Measurements from ENCODE around the gene DISC1.
"Not testable (repeated sequence)": the region's sequence is repeated elsewhere in the genome, so short reads cannot be mapped to it uniquely, and the experiment has no call there.

Gene DISC1

GRCh38 chr1:231634323-231635013, 7.9 kb downstream of the DISC1 start:
- H3K27ac ChIP-seq (ENCODE audit: low read depth, low read length): no peak overlapping the region
- no peak overlapping the region for H3K4me3 ChIP-seq (ENCODE audit: insufficient read depth, low read length, poor library complexity, severe bottlenecking)
- H3K36me3 ChIP-seq (ENCODE audit: low read length): no peaks in the 10 kb centered on the region
- H3F3A ChIP-seq (ENCODE audit: insufficient read depth): no peaks in the 10 kb centered on the region
- no peaks in the 10 kb centered on the region for H3K27me3 ChIP-seq (ENCODE audit: low read length)
- TF ChIP-seq EZH2phosphoT487 (conservative IDR thresholded peaks at IDR 0.05; ENCODE audit: low read length): no peak
- no peak for TF ChIP-seq CTCF (IDR thresholded peaks at IDR 0.05; ENCODE audit: insufficient read depth, low read length, poor library complexity, severe bottlenecking)
- no peak overlapping the region for H2AFZ ChIP-seq (ENCODE audit: low read depth, low read length, severe bottlenecking)
- no peak overlapping the region for H3K9ac ChIP-seq (ENCODE audit: low read length)
- no peaks in the 10 kb centered on the region for H3K79me2 ChIP-seq (ENCODE audit: insufficient read depth, low read length)
- H3K9me2 ChIP-seq (replicated peaks; ENCODE audit: insufficient read depth, low read length): no peaks in the 10 kb centered on the region
- H3K9me3 ChIP-seq (ENCODE audit: insufficient read depth, low read length): no peaks in the 10 kb centered on the region
- no peak overlapping the region for H3K4me2 ChIP-seq (ENCODE audit: low read depth, low read length, poor library complexity, severe bottlenecking)
- no peaks in the 10 kb centered on the region for H4K20me1 ChIP-seq (ENCODE audit: low read depth, low read length)

GRCh38 chr1:231636157-231636556, 9.6 kb downstream of the DISC1 start:
- no peak overlapping the region for H2AFZ ChIP-seq (ENCODE audit: low read depth, low read length, severe bottlenecking)
- no peak overlapping the region for H3K27ac ChIP-seq (ENCODE audit: low read depth, low read length)
- no peaks in the 10 kb centered on the region for H4K20me1 ChIP-seq (ENCODE audit: low read depth, low read length)
- no peaks in the 10 kb centered on the region for H3F3A ChIP-seq (ENCODE audit: insufficient read depth)
- H3K27me3 ChIP-seq (ENCODE audit: low read length): no peaks in the 10 kb centered on the region
- TF ChIP-seq EZH2phosphoT487 (conservative IDR thresholded peaks at IDR 0.05; ENCODE audit: low read length): no peak
- no peak for TF ChIP-seq CTCF (IDR thresholded peaks at IDR 0.05; ENCODE audit: insufficient read depth, low read length, poor library complexity, severe bottlenecking)
- no peak overlapping the region for H3K4me2 ChIP-seq (ENCODE audit: low read depth, low read length, poor library complexity, severe bottlenecking)
- no peaks in the 10 kb centered on the region for H3K9me2 ChIP-seq (replicated peaks; ENCODE audit: insufficient read depth, low read length)
- no peak overlapping the region for H3K9ac ChIP-seq (ENCODE audit: low read length)
- no peaks in the 10 kb centered on the region for H3K79me2 ChIP-seq (ENCODE audit: insufficient read depth, low read length)
- H3K36me3 ChIP-seq (ENCODE audit: low read length): no peaks in the 10 kb centered on the region
- H3K9me3 ChIP-seq (ENCODE audit: insufficient read depth, low read length): no peaks in the 10 kb centered on the region
- no peak overlapping the region for H3K4me3 ChIP-seq (ENCODE audit: insufficient read depth, low read length, poor library complexity, severe bottlenecking)

GRCh38 chr1:231636922-231637321, 10.3 kb downstream of the DISC1 start:
- H2AFZ ChIP-seq (ENCODE audit: low read depth, low read length, severe bottlenecking); H3K9me3 ChIP-seq (ENCODE audit: insufficient read depth, low read length); H3K27me3 ChIP-seq (ENCODE audit: low read length); H3K9me2 ChIP-seq (replicated peaks; ENCODE audit: insufficient read depth, low read length); H3K27ac ChIP-seq (ENCODE audit: low read depth, low read length); H4K20me1 ChIP-seq (ENCODE audit: low read depth, low read length); H3K9ac ChIP-seq (ENCODE audit: low read length); H3K36me3 ChIP-seq (ENCODE audit: low read length); H3K79me2 ChIP-seq (ENCODE audit: insufficient read depth, low read length); H3K4me2 ChIP-seq (ENCODE audit: low read depth, low read length, poor library complexity, severe bottlenecking); H3K4me3 ChIP-seq (ENCODE audit: insufficient read depth, low read length, poor library complexity, severe bottlenecking); H3F3A ChIP-seq (ENCODE audit: insufficient read depth): not testable (repeated sequence)

GRCh38 chr1:231638647-231639046, 12.1 kb downstream of the DISC1 start:
- no peak overlapping the region for H2AFZ ChIP-seq (ENCODE audit: low read depth, low read length, severe bottlenecking)
- H3K36me3 ChIP-seq (ENCODE audit: low read length): no peaks in the 10 kb centered on the region
- H3K9me2 ChIP-seq (replicated peaks; ENCODE audit: insufficient read depth, low read length): no peaks in the 10 kb centered on the region
- no peak overlapping the region for H3K9ac ChIP-seq (ENCODE audit: low read length)
- no peak overlapping the region for H3K4me3 ChIP-seq (ENCODE audit: insufficient read depth, low read length, poor library complexity, severe bottlenecking)
- H3F3A ChIP-seq (ENCODE audit: insufficient read depth): no peaks in the 10 kb centered on the region
- H4K20me1 ChIP-seq (ENCODE audit: low read depth, low read length): no peaks in the 10 kb centered on the region
- no peak overlapping the region for H3K4me2 ChIP-seq (ENCODE audit: low read depth, low read length, poor library complexity, severe bottlenecking)
- no peak overlapping the region for H3K27ac ChIP-seq (ENCODE audit: low read depth, low read length)
- H3K27me3 ChIP-seq (ENCODE audit: low read length): no peaks in the 10 kb centered on the region
- no peak for TF ChIP-seq EZH2phosphoT487 (conservative IDR thresholded peaks at IDR 0.05; ENCODE audit: low read length)
- TF ChIP-seq CTCF (IDR thresholded peaks at IDR 0.05; ENCODE audit: insufficient read depth, low read length, poor library complexity, severe bottlenecking): no peak
- no peaks in the 10 kb centered on the region for H3K9me3 ChIP-seq (ENCODE audit: insufficient read depth, low read length)
- H3K79me2 ChIP-seq (ENCODE audit: insufficient read depth, low read length): no peaks in the 10 kb centered on the region
